AG09309 (cell line): ENCODE data around the gene IL26.

Experiments
- DNase-seq: peaks from one replicate; pipeline ENCODE4 v3.0.0-alpha.2; 2010; ENCODE audit warnings: low read depth
- H3K4me3 ChIP-seq: 2 replicates; pipeline ENCODE4 v1.5.1; 2011; ENCODE audit warnings: mild to moderate bottlenecking, low read depth, low read length, moderate library complexity; ENCODE audit not compliant: control insufficient read depth
- TF ChIP-seq, protein P1 (sequence below): IDR thresholded peaks from 2 replicates; pipeline ENCODE4 v1.5.1; 2011; ENCODE audit warnings: mild to moderate bottlenecking, low read depth, low read length, inconsistent platforms; ENCODE audit not compliant: insufficient read depth, control insufficient read depth; ENCODE audit errors: missing control alignments

IL26 gene

GRCh38 chr12:68154779-68155178, 70.8 kb downstream of the IL26 start:
- TF ChIP-seq, protein P1, sequence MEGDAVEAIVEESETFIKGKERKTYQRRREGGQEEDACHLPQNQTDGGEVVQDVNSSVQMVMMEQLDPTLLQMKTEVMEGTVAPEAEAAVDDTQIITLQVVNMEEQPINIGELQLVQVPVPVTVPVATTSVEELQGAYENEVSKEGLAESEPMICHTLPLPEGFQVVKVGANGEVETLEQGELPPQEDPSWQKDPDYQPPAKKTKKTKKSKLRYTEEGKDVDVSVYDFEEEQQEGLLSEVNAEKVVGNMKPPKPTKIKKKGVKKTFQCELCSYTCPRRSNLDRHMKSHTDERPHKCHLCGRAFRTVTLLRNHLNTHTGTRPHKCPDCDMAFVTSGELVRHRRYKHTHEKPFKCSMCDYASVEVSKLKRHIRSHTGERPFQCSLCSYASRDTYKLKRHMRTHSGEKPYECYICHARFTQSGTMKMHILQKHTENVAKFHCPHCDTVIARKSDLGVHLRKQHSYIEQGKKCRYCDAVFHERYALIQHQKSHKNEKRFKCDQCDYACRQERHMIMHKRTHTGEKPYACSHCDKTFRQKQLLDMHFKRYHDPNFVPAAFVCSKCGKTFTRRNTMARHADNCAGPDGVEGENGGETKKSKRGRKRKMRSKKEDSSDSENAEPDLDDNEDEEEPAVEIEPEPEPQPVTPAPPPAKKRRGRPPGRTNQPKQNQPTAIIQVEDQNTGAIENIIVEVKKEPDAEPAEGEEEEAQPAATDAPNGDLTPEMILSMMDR = no peak
- DNase-seq = no peak
- no peak overlapping the region for H3K4me3 ChIP-seq
